Measurements from ENCODE around the gene SAMD13.

DNA sequence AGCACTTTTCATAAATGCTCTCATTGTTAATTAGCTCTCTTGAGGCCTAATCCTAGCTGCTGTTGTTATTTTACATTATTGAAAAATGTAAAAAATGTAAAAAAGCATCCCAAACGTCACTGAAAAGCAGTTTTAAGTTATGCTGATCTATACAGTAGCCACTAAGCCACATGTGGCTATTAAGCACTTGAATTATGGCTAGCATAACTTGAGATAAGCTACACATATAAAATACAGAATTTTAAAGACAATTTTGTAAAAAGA, 78.3 kb downstream of the SAMD13 start:
- no peak for TF ChIP-seq CTCF (IDR thresholded peaks at IDR 0.05 in 8 of 11, conservative IDR thresholded peaks at IDR 0.05 in 3 of 11)
- TF ChIP-seq POLR2A (IDR thresholded peaks at IDR 0.05), result no peak
- no peak for TF ChIP-seq POLR2AphosphoS5 (IDR thresholded peaks at IDR 0.05)

Measured in spleen (tissue), 7 donors.